ENCODE results near the gene NAB1. TPM values are rescaled to one million over a fixed set of nuclear protein-coding genes. Genes with fewer than 3 reads are reported as not detected.

The NAB1 gene
- polyA plus RNA-seq, 3 donors, result 62.6 to 68.2 (median 65.2) TPM

DNA sequence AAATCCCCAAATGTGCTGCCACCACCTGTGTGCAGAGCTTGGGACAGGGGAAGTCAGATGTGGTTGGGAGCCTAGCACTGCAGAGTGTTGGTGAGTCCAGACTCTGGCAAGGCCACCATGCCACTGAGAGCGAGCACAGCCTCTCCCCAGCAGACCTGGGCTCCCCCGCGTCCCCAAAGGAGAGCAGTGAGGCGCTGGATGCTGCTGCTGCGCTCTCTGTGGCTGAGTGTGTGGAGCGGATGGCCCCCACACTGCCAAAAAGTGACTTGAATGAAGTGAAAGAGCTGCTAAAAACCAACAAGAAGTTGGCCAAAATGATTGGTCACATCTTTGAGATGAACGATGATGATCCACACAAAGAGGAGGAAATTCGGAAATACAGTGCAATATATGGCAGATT is 10.7 kb downstream of the NAB1 start:
- DNase-seq (ENCODE audit: extremely low read depth in 1 of 11, low read depth in 9 of 11, low spot score in 4 of 11), result no peak

DNA sequence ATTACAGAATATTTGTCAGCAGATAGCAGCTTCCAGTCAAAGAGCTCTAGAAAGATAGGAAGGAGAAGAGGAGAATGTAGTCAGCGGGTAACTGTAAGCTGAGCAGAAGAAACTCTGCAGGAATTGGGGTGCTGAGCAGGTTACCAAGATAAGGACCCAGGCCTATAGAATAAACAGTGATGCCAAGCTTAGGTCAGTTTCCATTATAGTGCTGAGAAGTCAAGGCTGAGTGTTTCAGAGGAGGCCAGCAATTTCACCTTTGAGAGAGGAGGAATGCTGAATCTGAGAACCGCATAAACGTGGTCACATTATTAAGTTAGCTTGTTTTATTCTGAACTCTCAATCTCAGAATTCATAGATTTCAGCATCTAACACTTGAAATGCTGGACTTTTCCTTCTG is 13.9 kb downstream of the NAB1 start:
- no peak for DNase-seq (ENCODE audit: extremely low read depth in 1 of 11, low read depth in 9 of 11, low spot score in 4 of 11)

DNA sequence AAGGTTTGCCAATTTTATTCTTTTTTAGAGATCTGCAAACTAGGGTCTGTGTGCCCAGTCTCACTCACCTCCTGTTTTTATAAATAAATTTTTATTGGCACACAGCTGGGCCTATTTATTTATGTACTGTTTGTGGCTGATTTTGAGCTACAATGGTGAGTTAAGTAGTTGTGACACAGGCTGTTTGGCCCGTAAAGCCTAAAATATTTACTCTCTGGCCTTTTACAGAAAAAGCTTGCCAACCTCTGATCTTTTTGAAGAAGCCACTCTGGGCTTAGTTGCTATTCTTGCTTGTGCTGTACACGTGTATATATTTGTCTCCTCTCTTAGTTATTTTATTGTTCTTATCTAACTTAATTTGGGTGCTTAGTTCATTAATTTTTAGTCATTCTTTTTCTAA is 14.5 kb downstream of the NAB1 start:
- no peak for DNase-seq (ENCODE audit: extremely low read depth in 1 of 11, low read depth in 9 of 11, low spot score in 4 of 11)

DNA sequence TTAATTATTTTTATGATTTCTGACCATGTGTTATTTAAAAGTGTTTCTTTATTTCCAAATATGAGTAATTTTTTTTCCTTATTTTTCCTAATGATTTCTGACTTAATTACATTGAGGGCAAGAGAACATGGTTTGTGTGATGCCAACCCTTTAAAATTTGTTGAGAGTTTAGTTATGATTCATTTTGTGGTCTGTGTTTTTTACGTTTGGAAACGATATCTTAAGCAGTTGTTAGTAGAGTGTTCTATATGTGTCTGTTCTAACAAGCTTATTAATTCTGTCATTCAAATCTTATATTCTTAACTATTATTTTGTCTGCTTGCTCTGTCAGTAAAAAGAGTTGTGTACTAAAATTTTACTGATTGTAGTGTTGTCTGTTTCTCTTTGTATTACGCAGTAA is 15.0 kb downstream of the NAB1 start:
- no peak for DNase-seq (ENCODE audit: extremely low read depth in 1 of 11, low read depth in 9 of 11, low spot score in 4 of 11)

DNA sequence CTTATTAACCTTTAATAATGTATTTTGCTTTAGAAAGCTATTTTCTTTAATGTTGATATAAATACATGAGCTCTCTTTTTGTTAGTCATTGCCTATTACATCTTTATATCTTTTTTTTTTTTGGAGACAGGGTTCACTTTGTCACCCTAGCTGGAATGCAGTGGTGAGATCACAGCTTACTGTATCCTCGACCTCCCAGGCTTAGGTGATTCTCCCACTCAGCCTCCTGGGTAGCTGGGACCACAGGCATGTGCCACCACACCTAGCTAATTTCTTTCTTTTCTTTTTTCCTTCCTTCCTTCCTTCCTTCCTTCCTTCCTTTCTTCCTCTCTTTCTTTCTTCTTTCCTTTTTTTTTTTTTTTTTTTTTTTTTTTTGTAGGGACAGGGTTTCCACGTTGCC is 15.4 kb downstream of the NAB1 start:
- DNase-seq (ENCODE audit: extremely low read depth in 1 of 11, low read depth in 9 of 11, low spot score in 4 of 11), result no peak

DNA sequence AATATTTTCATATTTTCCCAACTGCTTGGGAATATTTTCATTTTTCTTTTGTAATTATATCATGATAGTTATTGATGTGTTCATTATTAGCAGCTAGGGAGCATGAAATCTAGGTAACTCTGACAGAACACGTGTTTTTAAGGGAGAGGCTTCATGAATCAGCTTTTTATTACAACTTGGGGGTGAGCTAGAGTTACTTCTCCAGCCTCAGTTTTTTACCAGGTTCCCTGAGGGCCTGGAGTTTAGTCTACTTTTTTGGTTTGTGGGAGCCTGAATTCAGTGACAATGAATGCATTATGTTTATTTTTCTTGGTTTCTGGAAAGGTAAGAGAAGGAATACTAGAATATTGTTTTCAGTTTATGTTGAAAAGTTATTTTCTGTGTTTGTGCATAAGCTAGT is 18.0 kb downstream of the NAB1 start:
- no peak for DNase-seq (ENCODE audit: extremely low read depth in 1 of 11, low read depth in 9 of 11, low spot score in 4 of 11)

DNA sequence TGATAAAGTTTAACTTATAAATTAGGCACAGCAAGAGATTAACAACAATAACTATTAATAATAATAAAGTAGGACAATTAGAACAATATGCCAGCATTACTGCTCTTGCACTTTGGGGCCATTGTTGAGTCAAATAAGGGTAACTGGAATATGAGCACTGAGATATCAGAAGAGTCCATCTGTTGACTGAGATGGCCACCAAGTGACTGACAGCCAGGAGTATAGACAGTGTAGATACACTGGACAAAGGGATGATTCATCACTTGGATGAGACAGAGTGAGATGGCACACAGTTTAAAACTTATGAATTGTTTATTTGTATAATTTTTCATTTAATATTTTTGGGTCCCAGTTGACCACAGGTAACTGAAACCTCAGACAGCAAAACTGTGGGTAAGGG is 20.0 kb downstream of the NAB1 start:
- no peak for DNase-seq (ENCODE audit: extremely low read depth in 1 of 11, low read depth in 9 of 11, low spot score in 4 of 11)

DNA sequence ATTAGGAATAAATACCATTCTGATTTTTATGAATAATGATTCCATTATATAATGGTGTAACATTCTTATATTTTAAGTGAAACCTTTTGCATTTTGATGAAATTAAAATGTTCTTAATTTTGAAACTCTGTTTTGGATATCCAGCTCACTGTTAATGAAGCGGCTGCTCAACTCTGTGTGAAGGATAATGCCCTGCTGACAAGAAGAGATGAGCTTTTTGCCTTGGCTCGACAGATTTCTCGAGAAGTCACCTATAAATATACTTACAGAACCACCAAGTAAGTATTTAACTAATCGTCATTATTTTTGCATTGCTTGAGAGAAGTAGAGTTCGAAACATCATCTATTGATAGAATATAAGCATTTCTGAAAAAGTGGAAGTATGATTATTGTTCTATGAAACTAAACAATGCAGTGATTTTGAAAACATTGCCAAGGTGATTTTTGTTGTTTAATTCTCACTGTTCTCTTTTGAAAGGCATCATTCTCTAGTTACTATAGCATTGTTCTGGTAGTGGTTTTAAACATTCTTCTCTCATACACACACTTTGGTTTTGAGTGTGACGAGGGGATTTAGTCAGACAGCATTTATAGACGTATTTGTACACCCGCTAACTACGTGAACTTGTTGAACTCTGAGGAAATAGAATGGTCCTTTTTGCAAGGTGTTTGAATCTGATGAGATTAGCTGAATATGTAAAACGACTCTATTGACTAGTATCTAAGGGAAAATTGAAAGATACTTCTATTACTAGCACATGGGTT is 21.5 kb downstream of the NAB1 start:
- DNase-seq (ENCODE audit: extremely low read depth in 1 of 11, low read depth in 9 of 11, low spot score in 4 of 11), result no peak

DNA sequence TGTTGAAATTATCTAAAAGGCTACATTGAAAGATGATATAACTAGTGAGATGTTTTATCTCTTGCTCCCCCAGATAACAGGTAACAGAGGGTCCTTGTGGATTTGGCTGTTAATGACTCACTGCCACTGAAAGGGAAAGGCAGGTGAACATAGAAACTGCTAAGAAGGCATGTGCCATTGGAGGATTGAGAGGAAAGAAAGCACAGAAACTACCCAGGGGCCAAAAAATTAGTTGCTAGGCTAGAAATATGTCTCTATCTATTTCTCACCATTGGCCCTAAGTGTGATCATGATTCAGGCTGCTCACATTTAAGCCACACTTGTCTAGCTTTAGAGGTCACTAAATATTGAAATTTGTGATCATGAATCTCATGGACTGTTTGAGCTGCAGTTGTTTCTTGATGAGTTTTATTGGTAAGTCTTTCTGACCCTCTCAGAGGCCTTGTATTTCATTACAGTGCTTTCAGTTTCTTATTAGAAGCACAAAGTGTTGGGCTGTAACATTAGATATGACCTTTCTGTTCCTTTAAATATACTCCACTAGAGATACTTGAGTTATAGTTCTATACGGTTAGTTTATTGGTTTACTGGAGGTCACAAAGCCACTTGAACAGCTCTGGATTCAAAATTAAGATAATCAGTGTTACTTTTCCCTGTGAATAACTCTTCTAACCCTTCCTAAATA is 26.2 kb downstream of the NAB1 start:
- no peak for DNase-seq (ENCODE audit: extremely low read depth in 1 of 11, low read depth in 9 of 11, low spot score in 4 of 11)

DNA sequence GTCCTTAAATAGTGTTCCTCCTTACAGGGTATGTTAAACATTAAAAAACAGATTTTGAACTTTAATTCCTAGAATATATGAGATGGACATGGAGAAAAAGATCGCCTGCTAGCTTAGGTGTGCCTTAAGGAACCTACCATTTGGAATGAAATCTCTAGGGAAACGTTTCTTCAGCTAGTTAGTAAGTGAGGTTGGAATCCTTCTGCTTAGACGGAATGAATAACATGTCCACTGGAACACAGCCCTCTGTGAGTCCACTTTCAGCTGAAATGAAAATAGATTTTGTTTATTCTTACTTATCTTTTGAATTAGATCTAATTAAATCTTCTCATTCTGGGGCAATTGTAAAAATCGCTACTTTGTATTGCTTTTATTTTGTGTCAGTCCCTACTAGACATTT is 28.4 kb downstream of the NAB1 start:
- no peak for DNase-seq (ENCODE audit: extremely low read depth in 1 of 11, low read depth in 9 of 11, low spot score in 4 of 11)

DNA sequence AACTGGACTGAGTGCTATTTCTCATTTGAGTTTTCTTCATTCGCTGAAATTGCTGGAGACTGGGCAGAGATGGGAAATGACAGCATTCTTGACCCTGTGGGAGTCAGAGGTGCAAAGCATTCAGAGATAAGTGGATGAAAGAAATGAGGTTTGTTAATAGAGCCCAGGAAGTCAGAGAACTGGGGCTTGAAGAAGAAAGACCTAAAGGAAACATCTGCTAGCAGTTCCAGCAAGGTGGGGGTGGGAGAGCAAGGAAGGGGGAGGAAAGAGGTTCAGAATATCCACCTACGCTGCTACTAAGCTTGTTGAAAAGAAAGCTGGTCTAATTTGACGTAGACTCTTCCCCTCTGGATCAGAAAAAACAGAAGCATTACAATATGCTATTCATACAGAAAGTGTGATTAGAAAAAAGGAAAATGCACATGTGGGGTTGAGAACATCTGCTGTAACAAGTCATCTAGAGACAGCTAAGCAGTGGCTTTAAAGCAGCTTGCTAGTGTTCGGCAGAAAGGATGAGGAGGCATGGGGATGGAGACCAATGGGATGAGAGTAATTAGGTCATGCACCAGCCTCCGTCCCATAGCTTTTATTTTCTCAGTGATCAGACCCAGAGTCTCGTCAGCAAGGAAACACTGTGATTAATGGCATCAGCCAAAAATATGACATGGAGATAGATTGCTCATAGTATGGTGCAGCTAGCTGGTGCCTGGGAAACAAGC is 29.7 kb downstream of the NAB1 start:
- no peak for DNase-seq (ENCODE audit: extremely low read depth in 1 of 11, low read depth in 9 of 11, low spot score in 4 of 11)

DNA sequence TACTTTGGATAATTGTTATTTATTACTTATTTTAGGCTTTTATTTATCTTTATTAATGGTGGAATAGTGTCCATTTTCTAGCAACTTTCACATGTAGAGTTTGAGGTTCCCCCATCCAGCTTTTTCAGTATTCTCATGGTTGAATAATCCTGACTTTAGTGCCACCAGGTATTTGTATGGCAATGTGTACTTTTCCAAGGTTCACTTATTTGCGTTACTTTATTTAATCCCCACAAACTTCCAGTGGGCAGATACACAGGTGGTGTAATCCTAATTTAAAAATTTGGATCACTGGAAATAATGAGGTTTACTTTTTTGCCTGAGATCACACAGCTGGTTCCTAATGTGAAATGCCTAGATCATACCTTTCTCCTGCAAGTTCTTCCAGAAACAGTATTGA is 30.5 kb downstream of the NAB1 start:
- DNase-seq (ENCODE audit: extremely low read depth in 1 of 11, low read depth in 9 of 11, low spot score in 4 of 11), result no peak

DNA sequence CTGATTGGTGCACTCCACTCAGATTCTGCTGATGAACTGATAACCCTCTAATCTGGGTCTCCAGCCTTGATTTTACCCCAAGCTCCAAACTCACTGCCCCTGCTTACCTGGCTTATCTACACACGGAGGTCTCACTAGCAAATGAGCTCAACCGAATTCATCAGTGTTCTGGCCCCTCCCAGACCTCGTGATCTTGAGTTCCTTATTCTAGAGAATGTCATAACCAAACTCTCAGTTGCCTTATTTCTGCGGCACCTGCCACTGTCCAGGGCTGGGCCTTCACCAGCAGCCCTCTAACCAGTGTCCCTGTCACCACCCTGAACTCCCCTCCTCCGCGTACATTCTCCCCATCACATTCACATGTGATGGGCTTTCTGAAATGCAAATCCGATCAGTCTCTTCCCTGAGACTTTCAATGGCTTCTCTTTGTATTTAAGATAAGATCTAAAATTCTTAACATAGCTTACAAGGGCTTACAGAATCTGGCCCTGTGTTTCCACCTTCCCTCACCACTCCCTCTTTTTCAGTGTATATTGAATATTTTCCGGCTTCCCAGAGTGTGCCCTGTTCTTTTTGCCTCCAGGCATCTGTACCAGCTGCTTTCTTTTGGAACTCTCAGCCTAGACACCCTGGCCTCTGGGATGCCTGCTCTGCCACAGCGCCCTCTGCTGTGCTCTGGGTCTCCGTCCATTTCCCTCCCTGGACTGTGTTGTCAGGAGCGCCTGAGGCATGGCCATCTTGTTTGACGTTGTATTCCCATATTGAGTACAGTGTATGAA is 31.1 kb downstream of the NAB1 start:
- peak in 2 of 11 donors; percentile 26 to 27 for DNase-seq (ENCODE audit: extremely low read depth in 1 of 11, low read depth in 9 of 11, low spot score in 4 of 11)

DNA sequence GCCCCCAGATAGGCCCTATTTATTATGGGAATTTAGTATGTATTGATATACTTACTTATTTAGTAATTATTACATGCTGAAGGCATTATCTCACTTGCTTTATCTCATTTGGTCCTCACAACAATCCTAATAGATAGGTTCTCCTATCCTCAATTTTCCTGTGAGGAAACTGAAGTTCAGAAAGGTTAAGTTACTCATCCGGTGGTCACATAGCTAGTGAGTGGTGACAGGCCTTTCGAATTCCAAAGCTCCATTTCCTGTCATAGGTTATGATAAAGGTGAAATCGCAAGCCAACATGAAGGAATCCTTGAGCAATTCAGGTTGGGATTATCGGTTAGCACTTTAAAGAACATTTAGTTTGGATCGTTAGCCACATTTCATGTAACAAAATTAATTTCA is 33.3 kb downstream of the NAB1 start:
- no peak for DNase-seq (ENCODE audit: extremely low read depth in 1 of 11, low read depth in 9 of 11, low spot score in 4 of 11)

DNA sequence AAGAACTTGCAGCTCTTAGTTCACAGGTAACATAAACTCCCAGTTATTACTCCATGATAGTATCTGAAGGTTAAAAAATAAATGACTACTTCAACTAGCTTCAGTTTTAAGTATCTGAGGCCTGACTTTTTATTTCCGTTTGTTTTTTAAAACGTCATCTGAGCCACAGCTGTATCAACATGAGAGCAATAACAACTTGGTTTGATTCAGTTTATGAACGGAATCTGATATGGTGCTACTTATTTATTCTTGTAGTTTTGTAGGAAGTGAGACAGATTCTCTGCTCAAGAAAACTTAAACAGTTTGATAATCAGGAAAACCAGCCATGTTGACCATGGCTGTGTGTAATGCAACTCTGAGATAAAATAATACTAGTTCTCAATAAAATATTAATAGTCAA is 34.9 kb downstream of the NAB1 start:
- peak in 1 of 11 donors; percentile 46 for DNase-seq (ENCODE audit: extremely low read depth in 1 of 11, low read depth in 9 of 11, low spot score in 4 of 11)

DNA sequence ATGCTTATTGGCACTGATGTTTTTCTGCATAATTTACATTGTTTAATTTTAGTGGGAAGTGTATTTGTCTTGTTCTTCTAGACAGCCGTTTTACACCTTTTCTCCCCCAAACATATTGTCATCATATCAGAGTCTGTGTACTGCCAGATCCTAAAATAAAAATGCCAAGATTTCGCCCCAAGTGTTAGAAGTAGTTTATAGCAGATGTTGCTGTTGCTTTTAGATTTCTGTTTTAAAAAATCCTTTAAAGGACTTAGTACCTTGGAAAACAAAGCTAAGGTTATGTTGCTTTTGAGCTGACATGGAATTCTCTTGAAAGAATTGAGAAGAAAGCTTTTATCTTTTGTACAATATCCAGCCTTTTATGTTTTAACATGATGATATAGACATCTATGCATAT is 36.0 kb downstream of the NAB1 start:
- no peak for DNase-seq (ENCODE audit: extremely low read depth in 1 of 11, low read depth in 9 of 11, low spot score in 4 of 11)

DNA sequence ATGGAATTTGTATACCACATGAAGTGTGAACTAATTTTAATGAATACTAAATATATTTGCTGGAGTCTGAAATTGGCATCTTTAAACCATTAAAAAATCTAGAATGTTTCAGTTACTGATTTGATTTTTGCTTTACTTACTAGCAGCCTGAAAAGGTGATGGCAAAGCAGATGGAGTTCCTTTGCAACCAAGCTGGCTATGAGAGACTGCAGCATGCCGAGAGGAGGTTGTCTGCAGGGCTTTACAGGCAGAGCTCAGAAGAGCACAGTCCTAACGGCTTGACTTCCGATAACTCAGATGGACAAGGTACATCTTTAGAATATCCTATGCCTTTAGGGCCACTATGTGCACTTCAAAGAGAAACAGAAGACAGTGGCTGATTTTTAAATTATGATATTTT is 36.5 kb downstream of the NAB1 start:
- no peak for DNase-seq (ENCODE audit: extremely low read depth in 1 of 11, low read depth in 9 of 11, low spot score in 4 of 11)

DNA sequence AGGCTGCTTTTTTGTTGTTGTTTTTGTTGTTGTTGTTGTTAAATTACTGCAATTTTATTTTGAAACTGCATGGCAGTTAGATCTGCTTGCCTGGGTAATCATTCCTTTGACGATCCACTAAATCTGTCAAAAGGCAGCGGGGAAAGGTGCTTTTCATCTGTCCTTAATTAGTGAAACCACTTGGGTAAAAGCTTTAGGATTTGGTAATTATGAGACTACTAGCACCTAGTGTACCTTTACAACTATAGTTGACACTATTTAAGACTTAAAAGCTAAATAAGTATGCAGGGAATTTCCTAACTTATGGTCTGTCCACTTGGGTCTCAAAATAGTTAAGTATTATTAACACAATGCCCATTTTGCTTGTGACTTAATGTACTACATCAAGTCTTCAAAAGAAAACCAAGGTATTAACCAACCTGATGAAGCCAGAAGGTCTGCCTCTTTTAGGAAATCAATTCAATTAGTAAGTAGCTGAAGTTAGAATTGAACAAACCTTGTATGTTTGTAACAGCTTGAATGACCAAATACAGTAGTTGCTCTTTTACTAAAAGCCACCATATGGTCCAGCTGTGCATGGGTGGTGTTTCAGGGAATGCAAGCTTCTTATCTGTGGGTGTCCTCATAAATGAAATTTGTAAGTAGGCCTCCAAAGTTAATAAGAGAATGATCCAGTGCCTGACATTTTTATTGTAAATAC is 44.8 kb downstream of the NAB1 start:
- DNase-seq (ENCODE audit: extremely low read depth in 1 of 11, low read depth in 9 of 11, low spot score in 4 of 11), result no peak

DNA sequence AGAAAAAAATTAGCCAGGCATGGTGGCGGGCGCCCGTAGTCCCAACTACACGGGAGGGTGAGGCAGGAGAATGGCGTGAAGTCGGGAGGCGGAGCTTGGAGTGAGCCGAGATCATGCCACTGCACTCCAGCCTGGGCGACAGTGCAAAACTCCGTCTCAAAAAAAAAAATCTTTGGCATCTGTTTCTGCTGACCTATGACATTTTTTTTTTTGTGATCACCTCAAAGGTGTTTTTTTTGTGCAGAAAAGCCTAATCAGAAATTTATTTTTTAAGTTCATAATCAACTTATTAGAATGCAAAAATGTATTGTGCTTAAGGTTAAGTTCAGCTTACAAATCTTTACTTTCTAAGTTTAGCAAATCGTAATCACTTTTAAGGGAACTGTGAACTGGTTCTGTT is 45.6 kb downstream of the NAB1 start:
- no peak for DNase-seq (ENCODE audit: extremely low read depth in 1 of 11, low read depth in 9 of 11, low spot score in 4 of 11)

Measured in renal cortex interstitium (tissue), 11 donors.